ENCODE results near the gene PABPN1L. TPM values are rescaled to one million over a fixed set of nuclear protein-coding genes. Genes with fewer than 3 reads are reported as not detected.

The PABPN1L gene
- total RNA-seq, 1 experiment from 2014 or later = 0.57 TPM

- intact Hi-C loops (cut with micrococcal nuclease) = no loop called here
- POLR2A ChIA-PET = no interaction called here
- Histone ChIP-seq H3K4me1 (ENCODE audit: control insufficient read depth in 1 of 2, insufficient read depth in 2 of 2, low read length in 2 of 2) (peaks cover 0 to 4% of the 10 kb centered on the region in 2 experiments; a peak in 1 of 4 replicates), H4K20me1 (ENCODE audit: insufficient read depth) (no peaks in the 10 kb centered on the region), H2AFZ (ENCODE audit: low read depth, low read length, poor library complexity, severe bottlenecking) (no peak overlapping the region), H3K36me3 (ENCODE audit: control insufficient read depth in 1 of 2, insufficient read depth in 2 of 2, low read length in 2 of 2) (no peaks in the 10 kb centered on the region), H3K9ac (ENCODE audit: low read length) (no peak overlapping the region), H3K9me2 (ENCODE audit: insufficient read depth) (no peaks in the 10 kb centered on the region), H3K4me2 (ENCODE audit: low read length) (no peak overlapping the region), H3K27me3 (ENCODE audit: insufficient read depth, low read length) (no peaks in the 10 kb centered on the region), H3K79me2 (ENCODE audit: insufficient read depth, low read length) (no peaks in the 10 kb centered on the region), H3K4me3 (replicated peaks in 1 of 2; ENCODE audit: low read depth in 1 of 2, low read length in 2 of 2) (no peak overlapping the region), H3K9me3 (ENCODE audit: control insufficient read depth in 1 of 2, insufficient read depth in 1 of 2, low read depth in 1 of 2, low read length in 2 of 2) (no peaks in the 10 kb centered on the region), H3K27ac (ENCODE audit: low read depth, low read length) (no peak overlapping the region)
- RAD21 ChIA-PET (ENCODE audit: low non-redundant PET in 1 of 2, low total read pairs in 2 of 2, uncharacterized antibody in 2 of 2, unreplicated experiment in 2 of 2) = no interaction called here
- BruUV-seq (replicated peaks) = no TSS peak
- no peak for DNase-seq (ENCODE audit: low read depth, low spot score)
- TF ChIP-seq EZH2 (IDR thresholded peaks at IDR 0.05) (no peak), POLR2A (IDR thresholded peaks at IDR 0.05; ENCODE audit: borderline replicate concordance, extremely low read depth, insufficient read depth, insufficient read length) (no peak), SRF (IDR thresholded peaks at IDR 0.05; ENCODE audit: low read depth) (no peak), SP1 (IDR thresholded peaks at IDR 0.05; ENCODE audit: low read depth) (no peak), ZFX (IDR thresholded peaks at IDR 0.05) (no peak), FOSL1 (IDR thresholded peaks at IDR 0.05; ENCODE audit: low read depth) (no peak), EGR1 (IDR thresholded peaks at IDR 0.05; ENCODE audit: low read depth) (no peak), MAX (IDR thresholded peaks at IDR 0.05) (no peak), SIN3A (IDR thresholded peaks at IDR 0.05; ENCODE audit: low read depth) (no peak), ATF3 (IDR thresholded peaks at IDR 0.05) (no peak), EZH2phosphoT487 (IDR thresholded peaks at IDR 0.05; ENCODE audit: borderline replicate concordance) (no peak), TCF7L2 (IDR thresholded peaks at IDR 0.05; ENCODE audit: borderline replicate concordance, extremely low read depth, insufficient read depth, insufficient read length) (no peak), ZNF274 (IDR thresholded peaks at IDR 0.05; ENCODE audit: low read depth, low read length) (no peak), ZBTB33 (IDR thresholded peaks at IDR 0.05; ENCODE audit: extremely low read depth, insufficient replicate concordance, low read length) (no peak)
- CTCF ChIA-PET = no interaction called here
- ATAC-seq = no peak
These were observed 31.1 kb downstream of the PABPN1L start for GRCh38 chr16:88835383-88835782.

All from HCT116 (cell line).